Smooth muscle cell (in vitro differentiated cells): ENCODE measurements around the gene IBA57. TPM values are rescaled to one million over a fixed set of nuclear protein-coding genes. Genes with fewer than 3 reads are reported as not detected.

Source experiments
- DNase-seq: peaks from one replicate; lab custom pipeline; 2025; ENCODE audit not compliant: unreplicated experiment; lab: John Stamatoyannopoulos, UW
- H2AFZ ChIP-seq: fragments of 200-600 bp; sonication (generic); 2 replicates; pipeline ENCODE4 v1.6.0; 2016; ENCODE audit warnings: antibody characterized with exemption, low read depth, mild to moderate bottlenecking
- H3F3A ChIP-seq: fragments of 200-600 bp; sonication (generic); 2 replicates; pipeline ENCODE4 v1.6.0; 2017; ENCODE audit warnings: antibody characterized with exemption, low read depth
- H3K27ac ChIP-seq: fragments of 200-600 bp; sonication (generic); 2 replicates; pipeline ENCODE4 v1.5.1; 2016; ENCODE audit warnings: low read depth, mild to moderate bottlenecking
- H3K27me3 ChIP-seq: fragments of 200-600 bp; sonication (generic); 2 replicates; pipeline ENCODE4 v1.6.1; 2016; ENCODE audit warnings: low read depth, mild to moderate bottlenecking
- H3K36me3 ChIP-seq: fragments of 200-600 bp; sonication (generic); 2 replicates; pipeline ENCODE4 v1.5.1; 2016; ENCODE audit warnings: low read depth
- H3K4me1 ChIP-seq: fragments of 200-600 bp; sonication (generic); 2 replicates; pipeline ENCODE4 v1.5.1; 2016; ENCODE audit warnings: low read depth
- H3K4me2 ChIP-seq: fragments of 200-600 bp; sonication (generic); 2 replicates; pipeline ENCODE4 v1.6.0; 2016; ENCODE audit warnings: mild to moderate bottlenecking
- H3K4me3 ChIP-seq: fragments of 200-600 bp; sonication (generic); 2 replicates; pipeline ENCODE4 v1.5.1; 2016; ENCODE audit warnings: mild to moderate bottlenecking
- H3K79me2 ChIP-seq: fragments of 200-600 bp; sonication (generic); 2 replicates; pipeline ENCODE4 v1.6.0; 2016; ENCODE audit warnings: low read depth, mild to moderate bottlenecking
- H3K9ac ChIP-seq: fragments of 200-600 bp; sonication (generic); 2 replicates; pipeline ENCODE4 v1.6.0; 2016; ENCODE audit warnings: low read depth
- H3K9me3 ChIP-seq: fragments of 200-600 bp; sonication (generic); replicated peaks from 2 replicates; pipeline ENCODE4 v1.5.1; 2016; ENCODE audit warnings: low read depth
- H4K20me1 ChIP-seq: fragments of 200-600 bp; sonication (generic); 2 replicates; pipeline ENCODE4 v1.6.0; 2016; ENCODE audit warnings: low read depth
- WGBS: methylation state at CpG from one replicate; pipeline ENCODE4 v1.1.7; 2016; ENCODE audit warnings: low lambda C conversion rate; 5-methylcytosine and 5-hydroxymethylcytosine counted together
- polyA plus RNA-seq: library from polyadenylated mRNA; unstranded; fragments of >200 nt; fragmentation: Nextera tagmentation; extraction: Ambion mirVana; gene quantifications from 2 replicates; pipeline ENCODE4 v1.2.1, GENCODE V29; 2016
- total RNA-seq: library from RNA; depleted of rRNA; stranded (reverse); fragments of >200 nt; gene quantifications from 2 replicates; pipeline ENCODE4 v1.2.3, GENCODE V29; 2014
- TF ChIP-seq, protein P1 (sequence below): fragments of 200-600 bp; sonication (generic); IDR thresholded peaks from 2 replicates; pipeline ENCODE4 v1.5.1; 2017; ENCODE audit warnings: borderline replicate concordance, mild to moderate bottlenecking, antibody characterized with exemption; ENCODE audit not compliant: insufficient read depth, poor library complexity, severe bottlenecking

Gene IBA57
- total and polyA plus RNA-seq, 2 experiments from 2014 or later: 1.6 to 1.8 TPM

DNA sequence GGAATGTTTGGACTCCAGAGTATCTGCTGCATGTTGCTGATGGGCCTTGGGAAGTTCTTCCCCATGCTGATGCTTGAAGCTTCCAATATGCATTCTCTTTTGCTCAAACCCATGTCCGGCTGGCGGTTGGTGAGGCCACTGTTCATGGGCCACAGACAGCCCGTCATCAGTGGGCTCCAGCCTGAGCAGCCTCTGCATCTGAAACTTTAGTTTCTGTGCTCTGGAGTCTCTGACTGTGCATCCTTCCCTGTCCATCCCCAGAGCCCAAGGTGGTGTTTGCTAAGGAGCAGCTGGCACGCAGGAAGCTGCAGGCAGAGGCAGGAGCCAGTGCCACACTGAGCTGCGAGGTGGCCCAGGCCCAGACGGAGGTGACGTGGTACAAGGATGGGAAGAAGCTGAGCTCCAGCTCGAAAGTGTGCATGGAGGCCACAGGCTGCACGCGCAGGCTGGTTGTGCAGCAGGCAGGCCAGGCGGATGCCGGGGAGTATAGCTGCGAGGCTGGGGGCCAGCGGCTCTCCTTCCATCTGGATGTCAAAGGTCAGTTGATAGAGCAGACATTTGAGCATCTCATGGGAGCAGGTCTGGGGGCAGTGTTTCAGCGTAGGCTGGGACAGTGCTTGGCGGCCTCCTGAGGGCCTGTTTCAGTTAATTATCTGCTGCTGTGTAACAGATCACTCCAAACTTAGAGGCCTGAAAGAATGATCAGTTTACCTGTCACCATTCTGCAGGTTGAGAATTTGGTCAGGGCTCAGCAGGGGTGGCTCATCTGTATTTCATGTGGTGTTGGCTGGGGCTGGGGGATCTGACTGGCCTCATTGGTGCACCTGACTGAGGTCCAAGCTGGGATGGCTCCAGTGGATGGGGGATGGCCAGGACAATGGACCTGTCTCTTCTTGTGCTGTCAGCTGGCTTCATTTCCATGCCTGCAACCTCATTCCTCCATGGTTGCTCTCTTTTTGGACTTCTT, 58.9 kb downstream of the IBA57 start:
- Histone ChIP-seq H3F3A (no peaks in the 10 kb centered on the region), H3K4me2 (no peak overlapping the region), H2AFZ (no peak overlapping the region), H3K27ac (no peak overlapping the region), H3K9me3 (no peaks in the 10 kb centered on the region), H3K4me3 (no peak overlapping the region), H3K4me1 (no peaks in the 10 kb centered on the region), H4K20me1 (no peaks in the 10 kb centered on the region), H3K9ac (no peak overlapping the region), H3K36me3 (no peaks in the 10 kb centered on the region), H3K79me2 (no peaks in the 10 kb centered on the region), H3K27me3 (no peaks in the 10 kb centered on the region)
- TF ChIP-seq, protein P1, sequence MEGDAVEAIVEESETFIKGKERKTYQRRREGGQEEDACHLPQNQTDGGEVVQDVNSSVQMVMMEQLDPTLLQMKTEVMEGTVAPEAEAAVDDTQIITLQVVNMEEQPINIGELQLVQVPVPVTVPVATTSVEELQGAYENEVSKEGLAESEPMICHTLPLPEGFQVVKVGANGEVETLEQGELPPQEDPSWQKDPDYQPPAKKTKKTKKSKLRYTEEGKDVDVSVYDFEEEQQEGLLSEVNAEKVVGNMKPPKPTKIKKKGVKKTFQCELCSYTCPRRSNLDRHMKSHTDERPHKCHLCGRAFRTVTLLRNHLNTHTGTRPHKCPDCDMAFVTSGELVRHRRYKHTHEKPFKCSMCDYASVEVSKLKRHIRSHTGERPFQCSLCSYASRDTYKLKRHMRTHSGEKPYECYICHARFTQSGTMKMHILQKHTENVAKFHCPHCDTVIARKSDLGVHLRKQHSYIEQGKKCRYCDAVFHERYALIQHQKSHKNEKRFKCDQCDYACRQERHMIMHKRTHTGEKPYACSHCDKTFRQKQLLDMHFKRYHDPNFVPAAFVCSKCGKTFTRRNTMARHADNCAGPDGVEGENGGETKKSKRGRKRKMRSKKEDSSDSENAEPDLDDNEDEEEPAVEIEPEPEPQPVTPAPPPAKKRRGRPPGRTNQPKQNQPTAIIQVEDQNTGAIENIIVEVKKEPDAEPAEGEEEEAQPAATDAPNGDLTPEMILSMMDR: no peak
- WGBS: 91% methylated on average over 16 of the region's 16 CpGs
- no peak for DNase-seq

DNA sequence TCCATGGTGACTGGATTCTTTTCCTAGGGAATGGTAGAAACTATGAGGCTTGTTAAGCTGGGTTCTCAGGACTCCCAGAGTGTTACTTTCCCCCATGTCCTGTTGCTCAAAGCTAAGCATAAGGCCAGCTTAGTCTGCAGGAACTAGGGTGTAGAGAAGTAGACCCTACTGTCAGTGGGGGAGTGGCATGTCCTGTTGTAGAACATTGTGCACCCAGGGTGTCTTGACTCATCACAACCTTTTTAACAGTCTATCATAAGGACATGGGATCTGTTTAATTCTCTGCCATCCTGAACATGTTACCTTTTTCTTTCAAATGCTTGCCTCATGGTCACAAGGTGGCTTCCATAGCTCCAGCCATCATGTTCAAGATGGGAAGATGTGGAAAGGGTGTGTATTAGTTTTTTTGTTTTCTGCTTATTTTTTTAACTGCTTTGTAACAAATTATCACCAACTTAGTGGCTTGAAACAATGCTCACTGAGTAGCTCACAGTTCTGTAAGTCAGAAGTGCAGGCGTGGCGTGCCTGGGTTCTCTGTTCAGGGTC, 59.6 kb downstream of the IBA57 start:
- Histone ChIP-seq H3K36me3 (no peaks in the 10 kb centered on the region), H3K27ac (no peak overlapping the region), H3K4me2 (no peak overlapping the region), H3K79me2 (no peaks in the 10 kb centered on the region), H3F3A (no peaks in the 10 kb centered on the region), H3K4me1 (no peaks in the 10 kb centered on the region), H2AFZ (no peak overlapping the region), H3K9ac (no peak overlapping the region), H4K20me1 (no peaks in the 10 kb centered on the region), H3K27me3 (no peaks in the 10 kb centered on the region), H3K4me3 (no peak overlapping the region), H3K9me3 (no peaks in the 10 kb centered on the region)
- DNase-seq: no peak
- 100% methylated on average over 2 of the region's 2 CpGs for WGBS
- TF ChIP-seq, protein P1: no peak

DNA sequence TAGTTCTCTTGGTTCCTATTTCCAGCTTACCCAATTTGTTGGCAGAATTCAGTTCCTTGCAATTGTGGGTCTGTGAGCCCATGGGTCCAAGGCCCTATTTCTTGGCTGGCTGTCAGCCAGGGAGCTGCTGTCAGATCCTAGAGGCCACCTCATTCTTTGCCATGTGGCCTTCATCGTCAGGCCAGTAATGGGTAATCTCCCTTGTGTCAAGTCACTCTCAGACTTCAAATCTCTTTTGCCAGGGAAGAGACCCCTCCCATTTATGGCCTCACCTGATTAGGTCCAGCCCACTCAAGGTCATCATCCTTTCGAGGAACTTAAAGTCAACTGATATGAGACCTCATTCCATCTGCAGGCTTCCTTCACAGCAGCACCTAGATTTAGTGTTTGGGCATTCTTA, 60.1 kb downstream of the IBA57 start:
- no peak overlapping the region for H2AFZ ChIP-seq
- H3K79me2 ChIP-seq: no peaks in the 10 kb centered on the region
- no peak overlapping the region for H3K27ac ChIP-seq
- no peaks in the 10 kb centered on the region for H3F3A ChIP-seq
- H3K4me2 ChIP-seq: no peak overlapping the region
- H3K27me3 ChIP-seq: no peaks in the 10 kb centered on the region
- no peaks in the 10 kb centered on the region for H3K9me3 ChIP-seq
- WGBS: 48% methylated on average over 2 of the region's 2 CpGs
- H4K20me1 ChIP-seq: no peaks in the 10 kb centered on the region
- no peaks in the 10 kb centered on the region for H3K36me3 ChIP-seq
- H3K4me3 ChIP-seq: no peak overlapping the region
- TF ChIP-seq, protein P1: no peak
- H3K9ac ChIP-seq: no peak overlapping the region
- H3K4me1 ChIP-seq: no peaks in the 10 kb centered on the region
- DNase-seq: no peak
